ENCODE data around the gene RNF157.
A peak's percentile ranks its signal among the peaks of the same experiment; 100 is the strongest.

The RNF157 gene

GRCh38 chr17:76240461-76241203, at the start of gene RNF157:
RNF157 (minus strand) TSS chr17:76240493; CDS start chr17:76240240, 253 bp downstream.
- DNase-seq, result peak; percentile 71

- no peak for DNase-seq
Observed at GRCh38 chr17:76281573-76282371, 41.5 kb upstream of the RNF157 start.

DNA sequence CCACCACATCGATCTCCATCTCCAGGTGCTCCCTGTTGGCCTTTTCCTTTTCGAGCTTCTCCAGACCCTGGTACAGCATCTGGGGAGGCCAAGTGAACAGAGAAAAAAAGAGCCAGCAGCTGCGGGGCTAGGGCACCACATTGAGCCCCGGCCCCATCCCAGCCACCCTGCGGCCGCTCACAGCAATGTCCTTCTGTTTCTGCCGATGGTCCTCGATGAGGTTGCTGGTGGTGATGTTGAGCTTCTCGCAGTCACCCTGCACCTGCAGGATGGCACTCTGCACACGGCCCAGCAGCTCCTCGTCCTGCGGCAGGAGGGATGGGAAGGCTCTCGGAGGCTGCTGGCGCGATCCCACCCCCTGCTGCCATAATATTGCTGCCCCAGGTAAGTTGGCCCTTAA, 40.4 kb upstream of the RNF157 start:
- no peak for DNase-seq

DNA sequence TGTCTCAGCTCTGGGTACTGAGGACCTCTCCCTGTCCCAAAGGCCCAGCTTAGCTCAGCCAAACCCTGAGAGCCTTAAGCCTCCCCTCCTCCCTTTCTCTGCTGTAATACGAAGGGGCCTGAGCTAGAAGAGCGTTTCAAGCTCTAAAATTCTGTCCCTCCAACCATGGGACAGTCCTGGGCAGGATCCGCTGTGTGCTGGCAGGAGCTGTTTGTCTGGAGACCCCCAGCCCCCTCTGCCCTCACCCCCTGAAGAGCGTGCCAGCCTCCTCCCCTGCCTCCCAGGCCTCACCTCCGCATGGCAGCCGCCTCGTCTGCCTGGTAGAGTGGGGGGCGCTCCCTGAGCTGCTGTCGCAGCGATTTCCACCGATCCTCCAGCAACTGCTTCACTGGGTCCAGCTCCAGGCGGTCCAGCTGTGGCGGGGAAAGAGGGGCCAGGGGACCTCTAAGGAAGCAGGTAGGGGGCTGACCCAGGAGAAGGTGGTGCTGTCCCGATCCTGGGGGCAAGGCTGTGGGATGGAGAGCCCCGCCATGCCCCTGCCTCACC, 39.5 kb upstream of the RNF157 start:
- no peak for DNase-seq

DNA sequence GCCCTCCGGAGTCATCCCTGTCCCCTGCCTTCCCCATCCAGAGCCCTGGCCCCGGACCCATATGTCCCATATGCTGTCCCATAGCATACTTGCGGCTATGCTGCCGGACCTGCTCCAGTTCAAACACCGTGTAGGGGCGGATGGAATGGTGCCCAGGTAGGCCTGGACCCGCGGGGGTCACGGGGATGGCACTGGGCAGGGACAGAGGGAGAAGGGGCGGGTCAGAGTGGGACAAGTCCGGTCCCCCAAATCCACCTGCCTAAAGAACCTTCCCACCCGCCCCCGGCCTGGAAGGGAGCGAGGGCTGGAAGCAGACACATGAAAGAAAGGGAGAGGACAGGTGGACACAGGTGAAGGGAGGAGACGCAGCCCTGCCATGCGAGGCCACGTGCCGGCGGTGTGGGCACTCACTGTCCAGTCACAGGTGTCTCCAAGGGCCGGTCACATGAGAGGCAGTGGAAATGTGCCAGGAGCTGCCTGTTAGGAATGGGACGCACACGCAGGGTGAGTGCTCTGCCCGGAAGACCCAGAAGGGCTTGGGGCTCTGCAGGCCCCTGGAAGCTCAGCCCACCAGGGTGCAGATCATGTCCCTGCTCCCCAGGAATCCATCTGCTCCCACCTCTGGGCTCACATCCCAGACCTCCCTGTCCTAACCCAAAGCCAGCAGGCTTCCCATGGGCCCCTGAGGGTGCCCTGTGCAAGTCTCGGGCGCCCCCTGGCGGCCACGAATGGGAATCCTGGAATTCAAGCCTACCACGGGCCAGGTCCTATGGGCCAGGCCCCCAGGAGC, 38.9 kb upstream of the RNF157 start:
- DNase-seq, result peak; percentile 83

DNA sequence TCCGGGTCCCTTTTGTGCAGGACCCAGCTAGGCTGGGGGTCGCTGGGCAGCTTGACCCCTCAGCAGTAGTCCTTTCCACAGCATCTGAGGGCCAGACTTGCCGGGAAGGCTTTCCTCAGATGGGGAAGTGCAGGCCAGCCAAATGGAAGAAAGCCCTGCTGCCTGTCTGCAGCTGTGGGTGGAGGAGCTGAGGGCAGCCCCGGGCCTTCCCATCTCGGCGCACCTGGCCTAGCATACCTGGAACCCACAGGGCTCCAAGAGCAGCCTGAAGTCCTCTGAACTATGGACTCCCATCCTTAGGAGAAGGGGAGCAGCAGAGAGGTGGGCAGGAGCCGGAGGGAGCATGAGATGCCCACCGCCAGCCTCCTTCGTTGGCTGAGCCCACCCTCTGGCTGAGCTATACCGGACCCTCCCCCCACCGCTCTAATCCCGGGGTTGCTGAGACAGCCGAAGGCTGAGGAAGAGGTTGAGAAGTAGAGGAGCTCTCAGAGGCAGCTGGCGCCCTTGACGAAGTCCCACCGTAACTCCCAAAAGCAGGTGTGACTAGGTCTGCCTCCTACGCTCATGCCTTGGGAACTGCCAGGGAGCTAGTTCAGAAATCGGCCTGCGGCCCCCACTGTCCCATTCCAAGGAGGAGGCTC, 38.1 kb upstream of the RNF157 start:
- DNase-seq, result no peak

DNA sequence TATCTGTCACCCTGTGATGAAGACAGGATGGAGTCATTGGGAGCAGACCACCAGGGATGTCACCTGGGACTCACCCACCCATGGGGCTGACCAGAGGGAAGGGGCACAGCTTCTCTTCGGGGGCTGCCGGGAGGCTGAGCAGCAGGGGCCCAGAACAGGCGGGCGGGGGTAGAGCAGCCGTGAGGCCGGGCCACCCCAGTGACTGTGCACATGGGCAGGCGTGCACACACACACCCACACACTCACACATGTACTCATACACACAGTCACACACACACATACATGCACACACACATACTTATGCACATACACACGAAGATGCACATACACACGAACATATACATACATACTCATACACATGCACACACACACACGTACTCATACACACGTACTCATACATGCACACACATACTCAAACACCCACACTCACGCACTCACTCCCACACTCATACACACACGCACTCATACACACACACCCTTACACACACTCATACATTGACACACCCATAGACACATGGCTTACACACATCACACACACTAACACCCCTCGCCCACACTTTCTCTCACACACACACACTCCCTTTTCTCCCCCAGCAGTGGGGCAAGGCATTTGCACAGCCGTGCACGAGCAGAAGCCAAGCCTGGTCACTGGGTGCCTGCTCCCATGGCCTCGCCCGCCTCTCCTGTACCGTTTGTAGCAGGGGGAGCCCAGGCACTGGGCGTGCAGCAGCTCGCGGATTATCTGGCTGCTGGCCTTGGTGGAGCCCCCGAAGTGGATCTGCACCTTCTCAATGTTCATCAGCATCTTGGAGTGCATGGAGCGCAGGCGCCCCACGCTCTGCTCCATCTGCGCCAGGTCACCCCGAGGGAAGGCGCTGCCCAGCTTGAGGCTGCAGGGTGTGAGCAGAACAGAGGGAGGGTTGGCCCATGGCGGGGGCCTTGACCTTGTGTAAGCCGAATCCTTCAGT, 37.3 kb upstream of the RNF157 start:
- DNase-seq, result peak; percentile 14

- no peak for DNase-seq
Observed at GRCh38 chr17:76276461-76277299, 36.4 kb upstream of the RNF157 start.

- peak; percentile 11 for DNase-seq
Observed at GRCh38 chr17:76276069-76276431, 35.8 kb upstream of the RNF157 start.

DNA sequence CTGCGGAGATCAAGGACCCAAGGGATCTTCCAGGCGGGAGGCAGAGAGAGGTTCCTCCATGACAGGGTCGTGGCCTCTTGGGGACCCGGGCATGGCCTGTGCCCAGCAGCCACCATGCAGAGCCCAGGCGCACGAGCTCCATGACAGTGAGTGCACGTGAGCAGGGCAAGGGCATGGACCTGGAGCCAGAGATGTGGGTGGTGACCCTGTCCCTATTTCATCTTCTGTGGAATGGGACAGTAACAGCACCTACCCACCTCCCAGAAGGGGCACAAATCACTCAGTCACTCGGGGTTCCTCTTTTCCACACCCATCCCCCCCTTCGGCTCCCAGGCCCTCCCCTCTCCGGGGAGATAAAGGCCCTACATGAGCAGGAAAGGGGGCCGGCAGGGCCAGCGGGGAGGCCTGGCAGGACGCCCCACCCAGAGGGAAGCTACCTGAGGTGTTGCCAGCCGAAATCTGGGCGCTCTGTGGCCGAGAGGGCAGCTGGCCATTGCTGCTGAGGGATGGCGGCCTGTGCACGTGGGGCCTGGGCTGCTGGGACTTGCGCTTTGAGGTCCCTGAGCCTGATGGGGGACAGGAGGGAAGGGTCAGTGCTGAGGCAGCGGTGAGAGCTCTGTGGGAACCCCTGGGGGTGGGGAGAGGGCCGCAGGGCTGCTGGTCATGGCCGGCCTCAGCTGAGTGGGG, 35.2 kb upstream of the RNF157 start:
- no peak for DNase-seq

- peak; percentile 12 for DNase-seq
Observed at GRCh38 chr17:76274112-76274956, 34.0 kb upstream of the RNF157 start.

DNA sequence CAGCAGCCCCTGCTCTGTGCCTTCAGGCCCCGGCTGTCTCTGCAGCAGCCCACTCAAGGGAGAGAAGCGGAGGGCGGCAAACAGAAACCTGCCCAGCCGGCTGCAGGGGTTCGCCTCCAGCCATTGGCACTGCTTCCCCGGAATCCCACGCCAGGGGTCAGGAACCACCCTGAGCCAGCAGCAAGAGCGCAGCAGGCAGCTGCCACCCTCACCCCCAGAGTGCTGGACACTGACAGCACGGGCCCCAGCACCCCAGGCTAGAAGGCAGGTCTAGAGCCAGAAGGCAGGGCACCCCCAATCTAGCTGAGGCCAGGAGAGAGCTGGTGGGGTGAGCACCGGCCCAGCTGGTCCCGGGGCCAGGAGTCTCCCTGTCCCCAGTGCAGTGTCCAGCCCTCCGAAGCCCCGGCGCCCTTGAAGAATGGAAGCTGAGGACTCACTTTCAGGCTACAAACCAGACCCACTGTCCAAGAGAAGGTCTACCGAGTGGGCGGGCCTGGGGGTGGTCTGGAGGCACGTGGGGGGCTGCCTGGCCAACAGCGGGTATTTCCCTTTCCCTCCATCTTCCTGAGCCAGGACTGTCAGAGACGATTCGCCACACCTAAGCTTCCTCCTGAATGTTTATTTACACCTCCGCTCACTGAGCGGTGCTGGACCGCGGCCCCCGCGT, 33.3 kb upstream of the RNF157 start:
- peak; percentile 19 for DNase-seq

DNA sequence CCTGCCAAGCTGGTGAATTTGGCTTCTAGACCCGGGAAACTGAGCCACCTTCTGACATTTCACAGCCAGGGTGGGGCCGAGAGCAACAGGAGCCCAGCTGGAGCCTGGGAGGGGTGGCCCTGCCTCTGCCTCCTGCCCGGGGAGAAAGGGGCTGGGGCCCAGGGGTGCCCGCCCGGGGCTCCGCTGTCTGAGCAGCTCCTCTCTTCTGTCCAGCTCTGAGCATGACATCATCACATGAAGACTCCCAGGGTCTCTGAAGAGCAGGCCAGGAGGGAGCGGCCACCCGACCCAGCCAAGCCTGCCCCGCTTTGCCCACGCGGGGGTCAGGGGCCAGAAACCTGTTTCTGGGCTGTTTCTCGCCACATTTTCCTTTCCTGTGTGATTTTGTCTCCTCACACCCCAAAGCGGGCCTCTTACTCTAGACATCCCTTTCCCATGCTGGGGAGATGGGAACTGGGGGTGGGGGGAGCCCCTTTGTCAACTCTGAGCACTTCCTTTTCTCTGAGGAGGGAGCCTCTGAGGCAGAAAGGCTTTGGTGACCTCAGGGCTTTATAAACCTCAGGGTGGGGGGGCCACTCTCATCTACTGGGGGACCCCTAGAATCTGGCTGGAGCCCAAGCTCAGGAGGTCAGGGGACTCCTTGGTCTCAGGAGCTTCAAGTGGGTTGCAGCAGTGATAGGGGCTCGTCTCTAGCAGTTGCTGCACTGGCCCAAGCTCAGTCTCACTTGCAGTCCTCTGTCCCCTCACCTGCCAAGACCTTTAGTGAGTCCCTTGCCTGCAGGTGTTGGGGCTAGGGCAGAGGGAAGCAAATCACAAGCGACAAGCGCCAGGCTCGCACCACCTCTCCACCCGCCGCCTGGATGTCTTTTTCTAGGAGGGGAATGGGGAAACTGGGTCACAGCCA, 32.5 kb upstream of the RNF157 start:
- DNase-seq, result peak; percentile 60

GRCh38 chr17:76271669-76272540, 31.6 kb upstream of the RNF157 start:
- peak; percentile 85 for DNase-seq

GRCh38 chr17:76270770-76271668, 30.7 kb upstream of the RNF157 start:
- DNase-seq, result peak; percentile 31
